Effector memory CD8-positive, alpha-beta T cell (primary cell): Measurements from ENCODE around the gene ZBTB7C.

Experiments
- ATAC-seq: fragments of 150-1000 bp; cut with Tn5 transposase; replicated peaks from 2 replicates; pipeline ENCODE4 v1.10.0; 2021; ENCODE audit warnings: mild to moderate bottlenecking, moderate library complexity
- DNase-seq, 3 experiments: peaks; one replicate each; pipeline ENCODE4 v3.0.0; 2021
- H3K27ac Mint-ChIP-seq, 2 donors: one replicate each; pipeline ENCODE4 v1.8.0; 2022; ENCODE audit warnings: mild to moderate bottlenecking in 2 of 2, mixed read lengths in 2 of 2, moderate library complexity in 2 of 2
- H3K27me3 Mint-ChIP-seq, 2 donors: one replicate each; pipeline ENCODE4 v1.8.0; 2022; ENCODE audit warnings: mixed read lengths in 2 of 2
- H3K36me3 Mint-ChIP-seq: one replicate; pipeline ENCODE4 v1.8.0; 2022; ENCODE audit warnings: mild to moderate bottlenecking, moderate library complexity, mixed read lengths; ENCODE audit not compliant: insufficient read depth
- H3K4me1 Mint-ChIP-seq, 2 donors: one replicate each; pipeline ENCODE4 v1.8.0; 2022; ENCODE audit warnings: low read depth in 2 of 2, mixed read lengths in 2 of 2
- H3K4me3 Mint-ChIP-seq, 2 donors: one replicate each; pipeline ENCODE4 v1.8.0; 2022; ENCODE audit warnings: mild to moderate bottlenecking in 2 of 2, mixed read lengths in 2 of 2, moderate library complexity in 2 of 2
- H3K9me3 Mint-ChIP-seq, 2 donors: one replicate each; pipeline ENCODE4 v1.8.0; 2022; ENCODE audit warnings: mixed read lengths in 2 of 2

ZBTB7C gene

DNA sequence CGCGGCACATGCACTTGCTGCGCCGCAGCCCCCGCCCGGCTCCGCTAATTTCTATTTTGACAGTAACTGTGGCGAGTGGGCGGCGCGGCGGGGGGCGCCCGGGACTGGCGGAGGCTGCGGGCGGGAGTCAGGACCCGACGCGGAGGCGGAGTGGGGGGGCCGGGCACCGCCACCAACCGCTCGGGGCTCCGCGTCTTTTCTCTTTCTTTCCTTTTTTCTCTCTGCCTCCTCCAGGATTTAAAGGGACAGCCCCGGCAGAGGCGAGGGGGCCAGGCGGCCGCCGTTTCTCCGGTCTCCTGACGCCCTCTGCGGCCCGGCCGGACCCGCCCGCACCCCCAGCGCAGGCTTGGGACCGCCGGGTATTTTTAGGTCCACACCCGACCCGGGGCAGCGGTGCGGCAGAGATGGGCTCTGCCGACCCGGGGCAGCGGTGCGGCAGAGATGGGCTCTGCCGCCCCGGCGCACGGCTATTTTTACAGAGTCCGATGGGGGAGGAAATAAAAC is 460 bp upstream of the ZBTB7C start:
- Mint-ChIP-seq H3K27ac (no peak overlapping the region), H3K4me3 (peak overlapping the region; percentile 38 to 65), H3K27me3 (peaks cover 64 to 76% of the 10 kb centered on the region in 2 donors), H3K36me3 (no peaks in the 10 kb centered on the region), H3K4me1 (peaks cover 2 to 9% of the 10 kb centered on the region in 2 donors), H3K9me3 (no peaks in the 10 kb centered on the region)
- no peak for DNase-seq
- ATAC-seq, result no peak

DNA sequence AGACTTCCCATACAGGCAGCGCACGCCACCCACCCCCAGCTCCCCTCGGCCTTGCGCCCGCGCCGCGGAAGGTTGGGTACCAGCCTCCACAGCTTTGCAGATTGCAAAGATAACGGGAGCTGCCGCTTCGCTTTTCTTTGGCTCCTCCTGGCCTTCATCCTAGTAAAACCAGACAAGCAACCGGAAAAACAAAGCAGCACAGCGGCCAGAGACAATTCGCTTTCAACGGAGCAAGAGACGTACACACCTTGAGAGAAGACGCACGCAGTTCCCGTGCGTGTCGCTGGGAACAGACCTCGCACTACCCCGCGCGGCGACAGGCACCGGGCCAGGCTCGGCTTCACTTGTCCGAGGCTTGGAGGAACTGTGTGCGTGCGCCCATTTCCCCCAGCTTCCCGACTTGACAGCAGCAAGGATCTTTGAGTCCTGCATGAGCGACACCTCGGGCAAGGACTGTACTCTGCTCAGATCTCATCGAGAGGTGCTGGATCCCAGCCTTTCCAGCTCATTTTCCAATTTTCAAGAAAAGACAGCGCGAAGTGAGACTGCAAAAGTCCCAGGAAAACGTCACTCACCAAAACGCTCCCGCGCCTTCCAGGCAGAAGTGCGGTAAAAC is 964 bp downstream of the ZBTB7C start:
- Mint-ChIP-seq H3K27me3 (peaks cover 59 to 76% of the 10 kb centered on the region in 2 donors), H3K9me3 (no peaks in the 10 kb centered on the region), H3K36me3 (no peaks in the 10 kb centered on the region), H3K4me3 (peak overlapping the region; percentile 53 to 66), H3K27ac (no peak overlapping the region), H3K4me1 (peaks cover 2 to 9% of the 10 kb centered on the region in 2 donors)
- ATAC-seq, result no peak
- DNase-seq, result no peak

DNA sequence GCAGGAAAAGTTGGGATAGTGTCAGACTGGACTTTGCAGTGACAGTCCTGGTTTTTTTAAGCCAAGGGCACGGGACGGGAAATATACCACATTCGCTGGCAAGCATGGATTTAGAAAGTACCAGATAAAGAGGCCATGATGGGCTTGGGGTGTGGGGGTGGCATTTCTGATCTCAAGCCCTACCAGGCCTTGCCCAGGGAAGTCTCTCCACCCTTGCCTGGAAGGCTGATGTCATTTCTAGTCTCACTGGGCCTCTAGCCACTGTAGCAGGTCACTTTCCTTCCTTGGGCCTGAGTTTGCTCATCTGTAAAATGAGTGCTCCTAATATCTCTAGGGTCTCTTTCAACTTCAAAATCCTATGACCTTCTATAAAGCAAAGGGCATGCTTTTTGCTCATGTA is 1.8 kb downstream of the ZBTB7C start:
- ATAC-seq (no peak), DNase-seq (no peak)
- peaks cover 2 to 9% of the 10 kb centered on the region in 2 donors for H3K4me1 Mint-ChIP-seq

DNA sequence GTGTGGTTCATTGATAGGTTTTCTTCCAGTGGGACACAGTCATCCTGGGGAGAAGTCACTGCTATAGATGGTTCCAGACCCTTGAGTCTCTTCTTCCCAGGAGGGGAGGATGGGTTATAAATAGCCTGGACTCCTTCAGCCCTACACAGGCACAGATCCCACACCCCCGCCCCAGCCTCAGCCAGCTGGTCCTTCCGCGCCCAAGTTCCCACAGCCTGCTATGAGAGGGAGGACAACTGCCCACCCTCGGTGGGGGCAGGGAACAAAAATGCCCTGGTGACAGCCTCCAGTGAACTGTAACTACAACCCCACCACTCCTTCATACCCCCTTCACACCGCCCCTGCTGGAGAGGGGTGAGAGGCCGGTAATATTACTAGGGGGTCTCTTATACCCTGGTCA is 3.2 kb downstream of the ZBTB7C start:
- peaks cover 52 to 76% of the 10 kb centered on the region in 2 donors for H3K27me3 Mint-ChIP-seq
- H3K4me3 Mint-ChIP-seq, result no peak overlapping the region
- peaks cover 0 to 8% of the 10 kb centered on the region in 2 donors for H3K4me1 Mint-ChIP-seq
- H3K27ac Mint-ChIP-seq, result no peak overlapping the region
- H3K9me3 Mint-ChIP-seq, result no peaks in the 10 kb centered on the region
- no peaks in the 10 kb centered on the region for H3K36me3 Mint-ChIP-seq
- ATAC-seq, result no peak
- DNase-seq, result no peak

More for the DNA sequence above, 1.8 kb downstream of the ZBTB7C start:
- no peaks in the 10 kb centered on the region for H3K36me3 Mint-ChIP-seq
- peak overlapping the region in 1 of 2 donors; percentile 66 for H3K4me3 Mint-ChIP-seq
- peaks cover 56 to 76% of the 10 kb centered on the region in 2 donors for H3K27me3 Mint-ChIP-seq
- no peak overlapping the region for H3K27ac Mint-ChIP-seq
- no peaks in the 10 kb centered on the region for H3K9me3 Mint-ChIP-seq

DNA sequence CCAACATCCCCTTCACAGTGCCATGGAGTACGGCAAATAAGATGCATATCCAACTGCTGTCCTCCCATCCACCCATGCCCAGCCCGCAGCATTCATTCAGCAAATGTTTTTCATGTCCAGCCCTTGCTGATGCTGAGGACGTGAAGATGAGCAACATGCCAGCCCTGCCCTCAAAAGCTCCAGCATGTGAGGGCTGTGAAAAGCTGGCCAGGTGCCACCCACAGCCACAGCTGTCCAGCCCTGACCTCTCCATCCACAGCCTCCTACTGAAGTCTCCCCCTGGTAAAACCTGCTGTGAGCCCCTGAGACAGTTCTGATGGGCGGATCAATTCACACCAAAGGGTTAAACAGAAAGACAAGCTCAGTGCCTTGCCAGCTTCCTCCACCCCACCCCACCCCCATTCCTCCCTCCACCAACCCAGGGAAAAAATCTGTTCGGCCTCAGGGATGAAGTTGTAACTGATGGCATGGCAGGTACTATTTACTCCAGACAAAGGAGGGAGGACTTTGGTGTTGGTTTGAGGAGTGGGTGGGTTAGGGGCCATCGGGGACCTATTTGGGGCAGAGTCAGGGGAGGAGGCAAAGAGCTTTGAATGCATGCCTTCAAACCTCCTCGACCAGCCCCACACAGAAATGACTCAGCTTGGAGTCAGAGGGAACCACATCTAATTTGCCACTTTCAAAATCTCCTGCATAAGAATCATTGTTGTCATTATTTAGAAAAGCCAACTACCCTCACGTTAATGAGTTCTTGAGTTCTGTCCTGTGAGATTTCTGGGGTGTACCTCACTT is 4.3 kb downstream of the ZBTB7C start:
- DNase-seq, result no peak
- H3K27me3 Mint-ChIP-seq, result peaks cover 48 to 81% of the 10 kb centered on the region in 2 donors

DNA sequence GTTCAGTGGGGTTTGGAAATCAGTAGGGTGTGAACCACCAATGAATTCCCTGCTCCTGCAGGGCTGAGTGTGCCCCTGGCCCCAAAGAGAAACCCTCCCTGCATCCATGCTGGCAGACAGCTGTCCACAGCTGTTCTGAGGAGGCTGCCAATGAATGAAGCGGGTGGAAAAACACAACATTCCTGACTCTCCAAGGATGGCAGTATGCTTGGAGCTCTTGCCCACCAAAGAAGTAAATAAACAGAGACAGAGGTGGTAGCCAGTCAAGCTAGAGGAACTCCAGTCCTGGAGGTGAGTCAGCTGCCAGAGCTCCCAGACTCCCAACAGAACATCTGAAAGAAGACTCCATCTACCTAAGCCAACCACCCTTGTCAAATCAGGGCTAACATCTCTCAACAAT is 6.2 kb downstream of the ZBTB7C start:
- Mint-ChIP-seq H3K9me3 (no peaks in the 10 kb centered on the region), H3K4me1 (peaks cover 0 to 2% of the 10 kb centered on the region in 2 donors), H3K4me3 (no peak overlapping the region)

More for the DNA sequence above, 4.3 kb downstream of the ZBTB7C start:
- H3K4me1 Mint-ChIP-seq, result peaks cover 0 to 4% of the 10 kb centered on the region in 2 donors
- no peaks in the 10 kb centered on the region for H3K36me3 Mint-ChIP-seq
- H3K9me3 Mint-ChIP-seq, result no peaks in the 10 kb centered on the region
- H3K4me3 Mint-ChIP-seq, result no peak overlapping the region
- ATAC-seq, result no peak
- no peak overlapping the region for H3K27ac Mint-ChIP-seq

DNA sequence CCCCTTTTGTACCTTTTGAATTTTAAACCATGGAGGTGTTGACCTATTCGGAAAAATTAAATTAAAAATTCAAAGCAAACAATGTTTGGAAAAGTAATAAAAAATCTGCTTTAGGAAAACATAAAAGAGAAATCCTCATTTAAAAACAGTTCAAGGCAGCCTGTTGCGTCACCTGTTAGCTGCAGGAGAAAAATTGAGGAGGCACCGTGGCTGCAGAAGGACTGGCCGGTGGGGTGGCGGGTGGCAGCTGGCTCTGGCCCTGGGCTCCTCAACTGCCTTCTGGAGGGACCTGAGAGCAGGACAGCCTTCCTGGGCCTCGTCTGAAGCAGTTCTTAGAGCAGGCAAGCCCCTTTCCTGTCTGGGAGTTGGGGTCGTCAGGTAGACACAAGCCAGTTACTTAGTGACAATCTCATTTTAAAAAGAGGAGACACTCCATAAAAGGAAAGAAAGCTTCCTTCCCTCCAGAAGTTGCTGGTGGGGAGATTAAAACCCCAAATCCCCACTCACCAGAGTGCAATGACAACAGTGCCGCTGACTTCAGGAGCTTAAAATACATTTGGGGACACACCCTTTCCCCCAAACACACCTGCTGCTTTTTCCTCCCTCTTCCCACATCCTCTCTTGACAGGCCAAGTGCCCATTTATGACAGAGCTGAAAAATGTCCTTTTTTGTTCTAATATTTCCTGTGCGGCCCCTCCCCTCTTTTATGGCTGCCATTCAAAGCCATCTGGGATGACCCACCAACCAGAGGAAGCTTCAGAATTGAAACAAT is 9.7 kb downstream of the ZBTB7C start:
- Mint-ChIP-seq H3K9me3 (no peaks in the 10 kb centered on the region), H3K4me3 (no peak overlapping the region), H3K36me3 (no peaks in the 10 kb centered on the region), H3K4me1 (no peaks in the 10 kb centered on the region), H3K27me3 (peaks cover 49 to 86% of the 10 kb centered on the region in 2 donors), H3K27ac (no peak overlapping the region)
- DNase-seq (no peak), ATAC-seq (no peak)

More for the DNA sequence above, 6.2 kb downstream of the ZBTB7C start:
- peaks cover 45 to 84% of the 10 kb centered on the region in 2 donors for H3K27me3 Mint-ChIP-seq
- no peak overlapping the region for H3K27ac Mint-ChIP-seq
- H3K36me3 Mint-ChIP-seq, result no peaks in the 10 kb centered on the region
- DNase-seq (no peak), ATAC-seq (no peak)

DNA sequence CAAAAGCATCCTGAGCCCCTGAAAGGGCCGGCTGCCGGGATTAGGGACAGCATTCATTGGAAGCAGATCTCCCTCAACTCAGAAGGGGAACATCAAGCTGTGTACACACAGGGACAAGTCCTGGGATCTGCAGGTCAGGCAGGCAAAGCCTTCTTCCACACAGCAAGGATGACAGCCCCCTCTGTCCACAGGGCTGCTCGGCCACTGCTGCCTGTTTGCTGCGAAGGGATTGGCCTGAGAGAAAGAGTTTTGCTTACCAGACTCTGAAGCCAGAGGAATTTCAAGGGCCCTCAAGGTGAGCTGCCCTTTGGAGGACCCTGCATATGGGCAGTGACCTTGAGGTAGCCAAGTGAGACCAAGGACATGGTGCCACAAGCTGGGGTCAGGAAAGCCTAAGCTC is 11.1 kb downstream of the ZBTB7C start:
- H3K9me3 Mint-ChIP-seq, result no peaks in the 10 kb centered on the region

DNA sequence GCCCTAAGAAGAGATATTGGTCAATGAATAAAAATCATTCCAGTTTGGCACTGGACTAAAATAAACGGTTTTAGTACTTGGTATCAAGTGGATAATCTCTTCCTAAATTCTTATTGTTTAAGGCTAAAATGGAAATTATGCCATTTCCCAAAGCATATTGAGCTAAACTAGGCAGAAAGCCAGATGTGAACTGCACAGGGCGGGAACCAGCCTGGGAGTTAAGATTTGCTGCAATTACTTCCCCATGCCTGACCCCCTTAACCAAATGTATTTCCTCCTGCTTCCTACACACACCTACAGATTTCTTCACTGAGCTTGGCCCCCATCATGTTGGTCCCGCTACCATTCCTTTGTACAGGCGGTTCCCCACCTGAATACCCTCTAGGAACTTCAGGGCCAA is 12.2 kb downstream of the ZBTB7C start:
- peaks cover 60 to 86% of the 10 kb centered on the region in 2 donors for H3K27me3 Mint-ChIP-seq
- no peak overlapping the region for H3K4me3 Mint-ChIP-seq
- no peaks in the 10 kb centered on the region for H3K4me1 Mint-ChIP-seq
- no peaks in the 10 kb centered on the region for H3K36me3 Mint-ChIP-seq
- DNase-seq (no peak), ATAC-seq (no peak)
- H3K27ac Mint-ChIP-seq, result no peak overlapping the region
- H3K9me3 Mint-ChIP-seq, result no peaks in the 10 kb centered on the region

More for the DNA sequence above, 11.1 kb downstream of the ZBTB7C start:
- no peaks in the 10 kb centered on the region for H3K36me3 Mint-ChIP-seq
- peaks cover 56 to 86% of the 10 kb centered on the region in 2 donors for H3K27me3 Mint-ChIP-seq
- DNase-seq, result no peak
- no peak for ATAC-seq
- no peak overlapping the region for H3K27ac Mint-ChIP-seq
- no peaks in the 10 kb centered on the region for H3K4me1 Mint-ChIP-seq
- no peak overlapping the region for H3K4me3 Mint-ChIP-seq

DNA sequence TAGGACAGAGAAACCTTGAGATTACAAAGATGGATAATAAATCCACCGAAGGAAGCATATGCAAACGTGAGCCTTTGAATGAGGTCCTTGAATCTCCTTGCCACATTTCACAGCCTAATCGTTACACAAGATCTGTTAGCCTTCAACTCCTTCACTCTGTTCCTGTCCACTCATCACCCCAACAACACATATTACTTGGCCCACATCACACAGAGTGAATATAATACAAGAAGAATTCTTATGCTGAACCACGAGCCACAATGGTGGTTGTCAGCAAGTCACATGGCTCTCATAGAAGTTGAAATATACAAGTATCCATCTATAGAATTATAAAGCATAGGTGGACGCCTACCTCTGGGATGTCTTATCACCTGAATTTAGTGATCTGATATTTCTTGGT is 12.6 kb downstream of the ZBTB7C start:
- H3K36me3 Mint-ChIP-seq, result no peaks in the 10 kb centered on the region
- DNase-seq (no peak), ATAC-seq (no peak)
- H3K9me3 Mint-ChIP-seq, result no peaks in the 10 kb centered on the region
- peaks cover 60 to 86% of the 10 kb centered on the region in 2 donors for H3K27me3 Mint-ChIP-seq
- H3K4me1 Mint-ChIP-seq, result no peaks in the 10 kb centered on the region
- H3K4me3 Mint-ChIP-seq, result no peak overlapping the region
- no peak overlapping the region for H3K27ac Mint-ChIP-seq

DNA sequence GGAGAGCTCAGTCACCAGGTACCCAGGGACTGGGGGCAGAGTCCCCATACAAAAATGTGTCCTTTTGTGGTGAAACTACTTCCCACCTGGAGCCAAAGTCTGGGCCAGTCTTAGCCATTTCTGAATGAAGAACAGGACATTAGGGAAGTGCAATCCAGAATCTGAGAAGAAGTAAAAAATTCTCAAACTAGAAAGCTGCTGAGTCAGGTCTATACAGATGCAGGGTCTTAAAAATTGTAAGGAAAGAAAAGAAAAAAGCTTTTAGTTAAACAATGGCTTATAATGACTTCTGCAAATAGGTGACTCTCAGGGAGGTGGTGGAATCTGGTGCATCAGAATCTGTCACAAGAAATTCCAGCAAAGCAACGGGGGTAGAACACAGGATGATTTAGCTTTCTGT is 13.5 kb downstream of the ZBTB7C start:
- no peak overlapping the region for H3K4me3 Mint-ChIP-seq
- H3K9me3 Mint-ChIP-seq, result no peaks in the 10 kb centered on the region
- peaks cover 66 to 86% of the 10 kb centered on the region in 2 donors for H3K27me3 Mint-ChIP-seq
- DNase-seq (no peak), ATAC-seq (no peak)
- no peaks in the 10 kb centered on the region for H3K36me3 Mint-ChIP-seq
- no peaks in the 10 kb centered on the region for H3K4me1 Mint-ChIP-seq
- no peak overlapping the region for H3K27ac Mint-ChIP-seq

DNA sequence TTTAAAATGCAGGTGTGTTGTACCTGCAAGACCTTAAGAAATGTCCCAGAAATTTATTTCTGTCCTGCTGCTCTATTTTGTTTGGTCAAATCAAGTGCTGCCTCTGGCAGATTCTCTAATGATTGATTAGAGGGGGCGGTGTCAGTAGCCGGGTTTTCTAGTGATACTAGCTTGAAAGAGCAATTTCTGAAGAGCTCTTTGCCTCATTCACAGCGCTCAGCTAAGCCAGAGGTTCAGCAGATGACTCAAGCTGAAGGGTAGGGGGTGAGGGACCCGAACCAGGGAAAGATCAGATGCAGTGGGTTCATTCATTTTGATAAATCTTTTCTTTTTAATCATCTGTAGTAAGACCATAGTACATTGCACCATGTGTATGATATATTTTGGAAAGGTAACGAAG is 15.0 kb downstream of the ZBTB7C start:
- DNase-seq, result no peak
- H3K36me3 Mint-ChIP-seq, result no peaks in the 10 kb centered on the region
- peaks cover 73 to 85% of the 10 kb centered on the region in 2 donors for H3K27me3 Mint-ChIP-seq
- no peaks in the 10 kb centered on the region for H3K9me3 Mint-ChIP-seq
- no peak for ATAC-seq
- no peak overlapping the region for H3K27ac Mint-ChIP-seq
- H3K4me1 Mint-ChIP-seq, result no peaks in the 10 kb centered on the region
- H3K4me3 Mint-ChIP-seq, result no peak overlapping the region

DNA sequence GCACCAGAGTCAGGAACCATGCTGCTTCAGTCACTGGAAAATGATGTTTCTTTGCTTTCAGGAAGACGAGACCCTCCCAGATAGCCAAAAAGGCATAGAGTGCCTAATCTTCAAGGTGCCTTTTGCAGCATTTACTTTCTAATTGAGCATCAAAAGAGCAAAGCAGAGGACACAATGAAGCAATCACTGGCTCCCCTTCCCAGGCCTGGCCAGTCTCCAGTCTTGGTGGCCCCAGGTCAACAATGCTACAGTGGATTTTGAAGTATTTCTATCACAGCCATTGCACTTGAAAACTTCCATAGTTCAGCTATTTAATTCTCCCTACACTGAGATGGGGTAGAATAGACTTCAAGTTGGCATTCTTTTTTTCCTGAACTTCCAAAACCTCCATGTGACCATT is 15.4 kb downstream of the ZBTB7C start:
- DNase-seq (no peak), ATAC-seq (no peak)
- Mint-ChIP-seq H3K27ac (no peak overlapping the region), H3K4me3 (no peak overlapping the region), H3K36me3 (no peaks in the 10 kb centered on the region), H3K4me1 (no peaks in the 10 kb centered on the region), H3K9me3 (no peaks in the 10 kb centered on the region), H3K27me3 (peaks cover 77 to 89% of the 10 kb centered on the region in 2 donors)
